Type B pancreatic cell (in vitro differentiated cells): ENCODE data around the gene RPTOR. TPM values are rescaled to one million over a fixed set of nuclear protein-coding genes. Genes with fewer than 3 reads are reported as not detected.

Experiments used
- DNase-seq: peaks from one replicate; pipeline ENCODE4 v3.0.0; 2021; ENCODE audit warnings: mixed read lengths; ENCODE audit not compliant: unreplicated experiment; ENCODE audit errors: extremely low spot score
- H3K27ac Mint-ChIP-seq: 2 replicates; pipeline ENCODE4 v1.8.0; 2021; ENCODE audit warnings: mild to moderate bottlenecking, mixed read lengths
- H3K27me3 Mint-ChIP-seq: 2 replicates; pipeline ENCODE4 v1.8.0; 2021; ENCODE audit warnings: mixed read lengths
- H3K36me3 Mint-ChIP-seq: 2 replicates; pipeline ENCODE4 v1.8.0; 2021; ENCODE audit warnings: mixed read lengths
- H3K4me1 Mint-ChIP-seq: one replicate; pipeline ENCODE4 v1.8.0; 2021; ENCODE audit warnings: mixed read lengths; ENCODE audit not compliant: unreplicated experiment
- H3K4me3 Mint-ChIP-seq: 2 replicates; pipeline ENCODE4 v1.8.0; 2021; ENCODE audit warnings: mild to moderate bottlenecking, mixed read lengths
- H3K9me3 Mint-ChIP-seq: 2 replicates; pipeline ENCODE4 v1.8.0; 2021; ENCODE audit warnings: mixed read lengths
- CTCF ChIP-seq: fragments of 200-600 bp; sonication (generic); conservative IDR thresholded peaks from 2 replicates; pipeline ENCODE4 v1.5.0; 2021; ENCODE audit warnings: antibody characterized with exemption, mild to moderate bottlenecking
- total RNA-seq: library from RNA; stranded (reverse); gene quantifications from 2 replicates; pipeline ENCODE4 v1.2.1, GENCODE V29; 2021; ENCODE audit warnings: low replicate concordance

Gene RPTOR
- total RNA-seq, 1 donor from 2014 or later, result 39.8 TPM

- Mint-ChIP-seq H3K27me3 (no peaks in the 10 kb centered on the region), H3K27ac (no peak overlapping the region), H3K4me3 (no peak overlapping the region), H3K4me1 (peaks cover 43% of the 10 kb centered on the region), H3K36me3 (peaks cover 4% of the 10 kb centered on the region), H3K9me3 (peaks cover 5% of the 10 kb centered on the region)
- DNase-seq, result no peak
- TF ChIP-seq CTCF, result no peak
Measured at GRCh38 chr17:80704381-80704819, 159.8 kb downstream of the RPTOR start.

GRCh38 chr17:80704894-80705293 lies 160.3 kb downstream of the RPTOR start:
- DNase-seq, result no peak
- Mint-ChIP-seq H3K9me3 (peaks cover 3% of the 10 kb centered on the region), H3K4me1 (peaks cover 43% of the 10 kb centered on the region), H3K27ac (no peak overlapping the region), H3K27me3 (no peaks in the 10 kb centered on the region), H3K4me3 (no peak overlapping the region), H3K36me3 (peaks cover 9% of the 10 kb centered on the region)
- no peak for TF ChIP-seq CTCF

GRCh38 chr17:80705988-80706387 lies 161.3 kb downstream of the RPTOR start:
- Mint-ChIP-seq H3K4me3 (no peak overlapping the region), H3K4me1 (peaks cover 44% of the 10 kb centered on the region), H3K9me3 (no peaks in the 10 kb centered on the region), H3K27ac (no peak overlapping the region), H3K36me3 (peaks cover 12% of the 10 kb centered on the region), H3K27me3 (no peaks in the 10 kb centered on the region)
- no peak for DNase-seq
- no peak for TF ChIP-seq CTCF

- H3K36me3 Mint-ChIP-seq, result peaks cover 12% of the 10 kb centered on the region
- H3K27ac Mint-ChIP-seq, result no peak overlapping the region
- no peaks in the 10 kb centered on the region for H3K9me3 Mint-ChIP-seq
- H3K4me1 Mint-ChIP-seq, result peaks cover 48% of the 10 kb centered on the region
- no peak for TF ChIP-seq CTCF
- no peak for DNase-seq
- no peak overlapping the region for H3K4me3 Mint-ChIP-seq
- H3K27me3 Mint-ChIP-seq, result no peaks in the 10 kb centered on the region
Measured at GRCh38 chr17:80706463-80706867, 161.8 kb downstream of the RPTOR start.

- DNase-seq, result no peak
- H3K27ac Mint-ChIP-seq, result no peak overlapping the region
Measured at GRCh38 chr17:80708480-80708879, 163.8 kb downstream of the RPTOR start.

More at GRCh38 chr17:80708480-80708879, 163.8 kb downstream of the RPTOR start:
- peaks cover 14% of the 10 kb centered on the region for H3K36me3 Mint-ChIP-seq
- H3K27me3 Mint-ChIP-seq, result no peaks in the 10 kb centered on the region
- H3K4me1 Mint-ChIP-seq, result peaks cover 35% of the 10 kb centered on the region
- H3K4me3 Mint-ChIP-seq, result no peak overlapping the region
- no peaks in the 10 kb centered on the region for H3K9me3 Mint-ChIP-seq
- TF ChIP-seq CTCF, result no peak
